Gastroesophageal sphincter (tissue), 4 donors: ENCODE measurements around the gene ZNF91. TPM values are rescaled to one million over a fixed set of nuclear protein-coding genes. Genes with fewer than 3 reads are reported as not detected.

Experiments used
- ATAC-seq: fragments of 150-250 bp; one replicate; pipeline ENCODE4 v1.9.1; 2016; ENCODE audit warnings: mild to moderate bottlenecking, moderate library complexity
- H3K27ac ChIP-seq, 4 donors: fragments of 200-600 bp; sonication (generic) in 3 of 4; 1 replicate in 3 of 4; 2 replicates in 1 of 4; pipeline ENCODE4 v1.5.1; 2016 to 2019
- H3K27me3 ChIP-seq: fragments of 200-600 bp; sonication (generic); one replicate; pipeline ENCODE4 v1.5.1; 2019
- H3K36me3 ChIP-seq, 2 donors: fragments of 200-600 bp; sonication (generic); one replicate each; pipeline ENCODE4 v1.5.1; 2019; ENCODE audit warnings: control low read depth in 1 of 2
- H3K4me1 ChIP-seq, 3 donors: fragments of 200-600 bp; sonication (generic); 1 replicate in 2 of 3; 2 replicates in 1 of 3; pipeline ENCODE4 v1.5.1; 2016 to 2019; ENCODE audit warnings: control low read depth in 2 of 3
- H3K4me3 ChIP-seq, 2 donors: fragments of 200-600 bp; sonication (generic); one replicate each; pipeline ENCODE4 v1.5.1; 2019; ENCODE audit warnings: mild to moderate bottlenecking in 1 of 2, moderate library complexity in 1 of 2
- H3K9me3 ChIP-seq, 3 donors: fragments of 200-600 bp; sonication (generic); one replicate each; pipeline ENCODE4 v1.5.1; 2017 to 2019; ENCODE audit warnings: control low read depth in 2 of 3
- CTCF ChIP-seq, 4 experiments: fragments of 200-600 bp in 2 of 4; fragments of 450-650 bp in 2 of 4; sonication (generic) in 1 of 4; IDR thresholded peaks; one replicate each; pipeline ENCODE4 v1.5.1; 2017 to 2019; ENCODE audit warnings: antibody characterized with exemption in 4 of 4, mild to moderate bottlenecking in 2 of 4, moderate library complexity in 2 of 4
- EP300 ChIP-seq: sonication (generic); formaldehyde crosslinking; IDR thresholded peaks from one replicate; pipeline ENCODE4 v1.6.1; 2017; ENCODE audit warnings: antibody characterized with exemption, mild to moderate bottlenecking
- POLR2A ChIP-seq, 2 donors: fragments of 450-650 bp; IDR thresholded peaks; one replicate each; pipeline ENCODE4 v1.6.1; 2017; ENCODE audit warnings: antibody characterized with exemption in 2 of 2, mild to moderate bottlenecking in 2 of 2, moderate library complexity in 1 of 2
- POLR2AphosphoS5 ChIP-seq: sonication (generic); formaldehyde crosslinking; IDR thresholded peaks from one replicate; pipeline ENCODE4 v1.6.1; 2017; ENCODE audit warnings: antibody characterized with exemption
- WGBS, 2 donors: methylation state at CpG; one replicate each; pipeline ENCODE4 v1.1.5; 2018; ENCODE audit warnings: low coverage in 1 of 2; 5-methylcytosine and 5-hydroxymethylcytosine counted together
- total RNA-seq, 4 donors: library from RNA; depleted of rRNA; stranded (reverse); fragments of >200 nt; gene quantifications; one replicate each; pipeline ENCODE4 v1.1.0, GENCODE V29; 2016

The ZNF91 gene
- total RNA-seq, 4 donors from 2014 or later = 19.6 to 72.2 (median 36.7) TPM

GRCh38 chr19:23406091-23406490, 10.8 kb upstream of the ZNF91 start:
- no peaks in the 10 kb centered on the region for H3K27me3 ChIP-seq
- no peaks in the 10 kb centered on the region for H3K4me1 ChIP-seq
- no peaks in the 10 kb centered on the region for H3K9me3 ChIP-seq
- TF ChIP-seq EP300 = no peak
- no peak for TF ChIP-seq POLR2AphosphoS5
- TF ChIP-seq CTCF (IDR thresholded peaks at IDR 0.05) = no peak
- TF ChIP-seq POLR2A (IDR thresholded peaks at IDR 0.05) = no peak
- no peak overlapping the region for H3K4me3 ChIP-seq
- WGBS, 2 donors = 100% methylated on average over 1 of the region's 2 CpGs
- no peaks in the 10 kb centered on the region for H3K36me3 ChIP-seq
- ATAC-seq = no peak
- H3K27ac ChIP-seq = no peak overlapping the region

GRCh38 chr19:23404676-23405075, 9.4 kb upstream of the ZNF91 start:
- Histone ChIP-seq H3K4me3 (no peak overlapping the region), H3K9me3 (no peaks in the 10 kb centered on the region), H3K27me3 (no peaks in the 10 kb centered on the region), H3K27ac (no peak overlapping the region), H3K36me3 (no peaks in the 10 kb centered on the region), H3K4me1 (no peaks in the 10 kb centered on the region)
- WGBS, 2 donors = 100% methylated on average over 1 of the region's 1 CpG
- TF ChIP-seq POLR2A (IDR thresholded peaks at IDR 0.05) (no peak), CTCF (IDR thresholded peaks at IDR 0.05) (no peak), EP300 (no peak)
- ATAC-seq = no peak

GRCh38 chr19:23403581-23404324, 8.5 kb upstream of the ZNF91 start:
- H3K27ac ChIP-seq = no peak overlapping the region
- TF ChIP-seq POLR2A (IDR thresholded peaks at IDR 0.05) (no peak), EP300 (no peak), POLR2AphosphoS5 (no peak), CTCF (IDR thresholded peaks at IDR 0.05) (no peak)
- no peaks in the 10 kb centered on the region for H3K9me3 ChIP-seq
- WGBS, 2 donors = 45 to 82% methylated on average over 2 to 4 of the region's 4 CpGs
- H3K27me3 ChIP-seq = no peaks in the 10 kb centered on the region
- no peak overlapping the region for H3K4me3 ChIP-seq
- no peaks in the 10 kb centered on the region for H3K36me3 ChIP-seq
- ATAC-seq = no peak
- H3K4me1 ChIP-seq = no peaks in the 10 kb centered on the region

- ATAC-seq = no peak
- H3K27me3 ChIP-seq = no peaks in the 10 kb centered on the region
- WGBS, 2 donors = 82 to 87% methylated on average over 3 of the region's 3 CpGs
- no peaks in the 10 kb centered on the region for H3K4me1 ChIP-seq
- no peak overlapping the region for H3K4me3 ChIP-seq
- H3K9me3 ChIP-seq = no peaks in the 10 kb centered on the region
- H3K27ac ChIP-seq = no peak overlapping the region
- no peaks in the 10 kb centered on the region for H3K36me3 ChIP-seq
- TF ChIP-seq POLR2A (IDR thresholded peaks at IDR 0.05) (no peak), EP300 (no peak), CTCF (IDR thresholded peaks at IDR 0.05) (no peak), POLR2AphosphoS5 (no peak)
Observed at GRCh38 chr19:23403052-23403451, 7.8 kb upstream of the ZNF91 start.

- TF ChIP-seq POLR2A (IDR thresholded peaks at IDR 0.05) (no peak), CTCF (IDR thresholded peaks at IDR 0.05) (no peak), POLR2AphosphoS5 (no peak), EP300 (no peak)
- ATAC-seq = no peak
- H3K4me1 ChIP-seq = no peaks in the 10 kb centered on the region
- H3K9me3 ChIP-seq = no peaks in the 10 kb centered on the region
- H3K27ac ChIP-seq = no peak overlapping the region
- 92 to 100% methylated on average over 2 of the region's 2 CpGs for WGBS, 2 donors
- H3K4me3 ChIP-seq = no peak overlapping the region
- H3K36me3 ChIP-seq = no peaks in the 10 kb centered on the region
- no peaks in the 10 kb centered on the region for H3K27me3 ChIP-seq
Observed at GRCh38 chr19:23402388-23402787, 7.1 kb upstream of the ZNF91 start.
